BLaER1 treated with 17β-estradiol and CSF1 and Interleukin-3, amounts not matched to agents 10 nM and 100 nM (cell line): ENCODE measurements around the gene NTN3.
A peak's percentile ranks its signal among the peaks of the same experiment; 100 is the strongest.

Experiments used
- H3K27ac ChIP-seq, 11 experiments: shearing (Covaris generic); formaldehyde crosslinking; 2 replicates each; pipeline ENCODE4 v1.8.1; 2022
- H3K27me3 ChIP-seq, 11 experiments: shearing (Covaris generic); formaldehyde crosslinking; 2 replicates each; pipeline ENCODE4 v1.8.1; 2022
- H3K36me3 ChIP-seq, 11 experiments: shearing (Covaris generic); formaldehyde crosslinking; 2 replicates each; pipeline ENCODE4 v1.8.1; 2022
- H3K4me1 ChIP-seq, 10 experiments: shearing (Covaris generic); formaldehyde crosslinking; 2 replicates each; pipeline ENCODE4 v1.8.1; 2022
- H3K4me2 ChIP-seq, 11 experiments: shearing (Covaris generic); formaldehyde crosslinking; 2 replicates each; pipeline ENCODE4 v1.8.1; 2022
- H3K4me3 ChIP-seq, 10 experiments: shearing (Covaris generic); formaldehyde crosslinking; 2 replicates each; pipeline ENCODE4 v1.8.1; 2022
- H3K9ac ChIP-seq, 11 experiments: shearing (Covaris generic); formaldehyde crosslinking; 2 replicates each; pipeline ENCODE4 v1.8.1; 2022
- H3K9me3 ChIP-seq, 11 experiments: shearing (Covaris generic); formaldehyde crosslinking; replicated peaks in 1 of 11; 2 replicates each; pipeline ENCODE4 v1.8.1; 2022
- H4K20me1 ChIP-seq, 11 experiments: shearing (Covaris generic); formaldehyde crosslinking; 2 replicates each; pipeline ENCODE4 v1.8.1; 2022
- Cebpa-rat ChIP-seq, 11 experiments: shearing (Covaris generic); IDR thresholded peaks; 2 replicates each; pipeline ENCODE4 v1.8.1; 2022

The NTN3 gene

GRCh38 chr16:2482249-2482648 lies 11.2 kb downstream of the NTN3 start:
- Histone ChIP-seq H3K4me2 (peak overlapping the region; percentile 65 to 96 (median 86)), H4K20me1 (peaks cover 2 to 100% (median 100%) of the 10 kb centered on the region in 11 experiments; a peak in 21 of 22 replicates), H3K4me1 (peaks cover 66 to 91% (median 79%) of the 10 kb centered on the region in 10 experiments), H3K27ac (peak overlapping the region in 1 of 11 experiments; percentile 64; a peak in 2 of 22 replicates), H3K9ac (peak overlapping the region in 9 of 11 experiments; percentile 4 to 65 (median 47); a peak in 10 of 22 replicates), H3K4me3 (no peak overlapping the region), H3K36me3 (peaks cover 0 to 55% (median 33%) of the 10 kb centered on the region in 11 experiments; a peak in 15 of 22 replicates), H3K9me3 (no peaks in the 10 kb centered on the region), H3K27me3 (no peaks in the 10 kb centered on the region)
- TF ChIP-seq Cebpa-rat (IDR thresholded peaks at IDR 0.05): no peak

- Histone ChIP-seq H4K20me1 (peaks cover 0 to 100% (median 100%) of the 10 kb centered on the region in 11 experiments; a peak in 20 of 22 replicates), H3K27me3 (no peaks in the 10 kb centered on the region), H3K27ac (peak overlapping the region in 6 of 11 experiments; percentile 2 to 64 (median 27); a peak in 7 of 22 replicates), H3K4me1 (peaks cover 66 to 91% (median 79%) of the 10 kb centered on the region in 10 experiments), H3K9me3 (no peaks in the 10 kb centered on the region), H3K4me2 (peak overlapping the region; percentile 65 to 96 (median 86)), H3K36me3 (peaks cover 0 to 52% (median 33%) of the 10 kb centered on the region in 11 experiments; a peak in 15 of 22 replicates), H3K9ac (peak overlapping the region; percentile 4 to 72 (median 47); a peak in 17 of 22 replicates), H3K4me3 (peak overlapping the region in 1 of 10 experiments; percentile 14; a peak in 1 of 20 replicates)
- TF ChIP-seq Cebpa-rat (IDR thresholded peaks at IDR 0.05): no peak
These were observed 11.8 kb downstream of the NTN3 start for GRCh38 chr16:2482708-2483534.

- Histone ChIP-seq H3K27me3 (no peaks in the 10 kb centered on the region), H3K4me2 (peak overlapping the region; percentile 65 to 96 (median 86)), H3K9me3 (no peaks in the 10 kb centered on the region), H3K9ac (peak overlapping the region in 9 of 11 experiments; percentile 27 to 72 (median 58); a peak in 14 of 22 replicates), H3K27ac (peak overlapping the region in 4 of 11 experiments; percentile 2 to 64 (median 14); a peak in 6 of 22 replicates), H3K4me1 (peaks cover 72 to 88% (median 79%) of the 10 kb centered on the region in 10 experiments), H3K36me3 (peaks cover 0 to 44% (median 22%) of the 10 kb centered on the region in 11 experiments; a peak in 15 of 22 replicates), H4K20me1 (peaks cover 0 to 100% (median 100%) of the 10 kb centered on the region in 11 experiments; a peak in 20 of 22 replicates), H3K4me3 (peak overlapping the region in 1 of 10 experiments; percentile 14; a peak in 1 of 20 replicates)
- TF ChIP-seq Cebpa-rat (IDR thresholded peaks at IDR 0.05): no peak
These were observed 13.1 kb downstream of the NTN3 start for GRCh38 chr16:2483939-2484897.

- H3K9me3 ChIP-seq: no peaks in the 10 kb centered on the region
- H3K9ac ChIP-seq: peak overlapping the region in 9 of 11 experiments; percentile 30 to 72 (median 59); a peak in 14 of 22 replicates
- peaks cover 0 to 44% (median 24%) of the 10 kb centered on the region in 11 experiments; a peak in 20 of 22 replicates for H3K36me3 ChIP-seq
- TF ChIP-seq Cebpa-rat (IDR thresholded peaks at IDR 0.05): peak in 1 of 11 experiments; percentile 46; a peak in 1 of 22 replicates
- peaks cover 72 to 86% (median 78%) of the 10 kb centered on the region in 10 experiments for H3K4me1 ChIP-seq
- H3K27ac ChIP-seq: peak overlapping the region in 3 of 11 experiments; percentile 2 to 64 (median 62); a peak in 5 of 22 replicates
- H3K4me2 ChIP-seq: peak overlapping the region; percentile 65 to 96 (median 86)
- H3K4me3 ChIP-seq: no peak overlapping the region
- H3K27me3 ChIP-seq: no peaks in the 10 kb centered on the region
- H4K20me1 ChIP-seq: peaks cover 0 to 100% (median 100%) of the 10 kb centered on the region in 11 experiments; a peak in 19 of 22 replicates
These were observed 13.9 kb downstream of the NTN3 start for GRCh38 chr16:2484898-2485508.

- Histone ChIP-seq H3K4me3 (peak overlapping the region in 3 of 10 experiments; percentile 16 to 44 (median 30); a peak in 3 of 20 replicates), H3K9me3 (no peaks in the 10 kb centered on the region), H3K9ac (peak overlapping the region; percentile 39 to 72 (median 59); a peak in 21 of 22 replicates), H3K27ac (peak overlapping the region; percentile 16 to 77 (median 52); a peak in 19 of 22 replicates), H3K4me1 (peaks cover 72 to 79% (median 75%) of the 10 kb centered on the region in 10 experiments), H4K20me1 (peaks cover 0 to 100% (median 100%) of the 10 kb centered on the region in 11 experiments; a peak in 19 of 22 replicates), H3K36me3 (peaks cover 0 to 44% (median 25%) of the 10 kb centered on the region in 11 experiments; a peak in 21 of 22 replicates), H3K4me2 (peak overlapping the region; percentile 65 to 96 (median 86)), H3K27me3 (no peaks in the 10 kb centered on the region)
- TF ChIP-seq Cebpa-rat (IDR thresholded peaks at IDR 0.05): no peak
These were observed 14.9 kb downstream of the NTN3 start for GRCh38 chr16:2485811-2486507.

- Histone ChIP-seq H3K27ac (peak overlapping the region; percentile 16 to 77 (median 52); a peak in 18 of 22 replicates), H3K36me3 (peaks cover 0 to 42% (median 24%) of the 10 kb centered on the region in 11 experiments; a peak in 21 of 22 replicates), H3K4me3 (0 out of 20 replicates have a peak overlapping the region, but pooled peaks of 1 of the 10 experiments have one; percentile 4), H3K27me3 (no peaks in the 10 kb centered on the region), H3K9ac (peak overlapping the region; percentile 39 to 72 (median 59); a peak in 19 of 22 replicates), H3K4me2 (peak overlapping the region; percentile 65 to 96 (median 86)), H3K4me1 (peaks cover 66 to 73% (median 68%) of the 10 kb centered on the region in 10 experiments), H3K9me3 (no peaks in the 10 kb centered on the region), H4K20me1 (peaks cover 0 to 100% (median 100%) of the 10 kb centered on the region in 11 experiments; a peak in 19 of 22 replicates)
- no peak for TF ChIP-seq Cebpa-rat (IDR thresholded peaks at IDR 0.05)
These were observed 15.8 kb downstream of the NTN3 start for GRCh38 chr16:2486645-2487516.
